ENCODE results near the gene DIS3L2.
A peak's percentile ranks its signal among the peaks of the same experiment; 100 is the strongest.

DNA sequence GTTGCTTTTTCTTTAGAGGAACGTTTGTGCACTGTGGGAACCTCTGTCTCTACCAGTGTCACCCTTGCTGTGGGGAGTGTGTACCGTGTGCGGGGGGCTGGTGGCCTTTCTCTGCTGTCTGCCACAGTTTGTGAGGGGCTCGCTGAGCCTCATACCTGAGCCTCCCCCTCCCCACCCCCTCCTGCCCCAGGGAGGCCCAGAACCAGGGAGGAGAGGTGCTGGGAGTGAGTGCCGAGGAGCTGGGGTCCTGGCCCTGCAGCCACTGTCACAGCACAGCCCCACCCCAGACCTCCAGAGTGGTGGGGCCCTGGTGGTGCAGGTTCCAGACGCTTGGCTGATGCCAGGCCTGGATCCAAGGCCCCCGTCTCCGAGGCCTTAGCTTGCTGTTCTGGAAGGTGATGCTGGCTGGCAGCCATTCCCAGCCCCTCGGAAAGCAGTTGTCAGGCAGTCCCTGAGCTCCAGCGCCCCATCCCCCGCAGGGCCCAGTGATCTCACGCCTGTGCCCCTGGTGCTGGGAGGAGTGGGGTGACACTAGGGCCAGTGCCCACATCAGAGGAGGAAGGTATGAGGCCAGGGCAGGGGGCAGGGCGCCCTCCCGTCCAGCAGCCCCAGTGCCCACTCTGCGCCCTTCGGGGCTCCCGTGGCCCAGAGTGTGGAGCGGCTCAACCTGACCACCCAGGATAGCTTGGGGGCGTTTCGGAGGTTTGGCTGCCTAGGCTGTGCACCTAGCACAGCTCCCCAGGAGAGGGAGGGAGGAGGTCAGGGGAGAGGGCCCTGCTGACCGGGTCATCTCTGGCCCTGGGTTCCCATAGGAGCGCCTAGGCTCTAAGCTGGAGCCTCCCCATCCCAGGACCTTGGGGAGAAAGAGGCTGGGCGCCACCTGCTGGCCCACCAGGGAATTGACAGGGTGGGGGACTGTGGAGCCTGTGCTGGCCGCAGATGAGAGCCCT, 364.1 kb downstream of the DIS3L2 start:
- TF ChIP-seq ZNF416 (CRISPR knock-in tag; IDR thresholded peaks at IDR 0.05) (no peak), ZNF232 (CRISPR knock-in tag; IDR thresholded peaks at IDR 0.05) (no peak), NFATC4 (CRISPR knock-in tag; IDR thresholded peaks at IDR 0.05) (no peak), MYBL2 (CRISPR knock-in tag; IDR thresholded peaks at IDR 0.05) (no peak), GTF2I (CRISPR knock-in tag; conservative IDR thresholded peaks at IDR 0.05) (no peak), SP1 (CRISPR knock-in tag; conservative IDR thresholded peaks at IDR 0.05) (no peak), NR1H2 (CRISPR knock-in tag; IDR thresholded peaks at IDR 0.05) (no peak)
- TF ChIP-seq, protein P1, sequence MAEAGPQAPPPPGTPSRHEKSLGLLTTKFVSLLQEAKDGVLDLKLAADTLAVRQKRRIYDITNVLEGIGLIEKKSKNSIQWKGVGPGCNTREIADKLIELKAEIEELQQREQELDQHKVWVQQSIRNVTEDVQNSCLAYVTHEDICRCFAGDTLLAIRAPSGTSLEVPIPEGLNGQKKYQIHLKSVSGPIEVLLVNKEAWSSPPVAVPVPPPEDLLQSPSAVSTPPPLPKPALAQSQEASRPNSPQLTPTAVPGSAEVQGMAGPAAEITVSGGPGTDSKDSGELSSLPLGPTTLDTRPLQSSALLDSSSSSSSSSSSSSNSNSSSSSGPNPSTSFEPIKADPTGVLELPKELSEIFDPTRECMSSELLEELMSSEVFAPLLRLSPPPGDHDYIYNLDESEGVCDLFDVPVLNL (CRISPR knock-in tag; IDR thresholded peaks at IDR 0.05; ENCODE audit: borderline replicate concordance, low read depth) = no peak
- TF ChIP-seq, protein P2, sequence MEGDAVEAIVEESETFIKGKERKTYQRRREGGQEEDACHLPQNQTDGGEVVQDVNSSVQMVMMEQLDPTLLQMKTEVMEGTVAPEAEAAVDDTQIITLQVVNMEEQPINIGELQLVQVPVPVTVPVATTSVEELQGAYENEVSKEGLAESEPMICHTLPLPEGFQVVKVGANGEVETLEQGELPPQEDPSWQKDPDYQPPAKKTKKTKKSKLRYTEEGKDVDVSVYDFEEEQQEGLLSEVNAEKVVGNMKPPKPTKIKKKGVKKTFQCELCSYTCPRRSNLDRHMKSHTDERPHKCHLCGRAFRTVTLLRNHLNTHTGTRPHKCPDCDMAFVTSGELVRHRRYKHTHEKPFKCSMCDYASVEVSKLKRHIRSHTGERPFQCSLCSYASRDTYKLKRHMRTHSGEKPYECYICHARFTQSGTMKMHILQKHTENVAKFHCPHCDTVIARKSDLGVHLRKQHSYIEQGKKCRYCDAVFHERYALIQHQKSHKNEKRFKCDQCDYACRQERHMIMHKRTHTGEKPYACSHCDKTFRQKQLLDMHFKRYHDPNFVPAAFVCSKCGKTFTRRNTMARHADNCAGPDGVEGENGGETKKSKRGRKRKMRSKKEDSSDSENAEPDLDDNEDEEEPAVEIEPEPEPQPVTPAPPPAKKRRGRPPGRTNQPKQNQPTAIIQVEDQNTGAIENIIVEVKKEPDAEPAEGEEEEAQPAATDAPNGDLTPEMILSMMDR (IDR thresholded peaks at IDR 0.05) = peak; percentile 88
- TF ChIP-seq, protein P3, sequence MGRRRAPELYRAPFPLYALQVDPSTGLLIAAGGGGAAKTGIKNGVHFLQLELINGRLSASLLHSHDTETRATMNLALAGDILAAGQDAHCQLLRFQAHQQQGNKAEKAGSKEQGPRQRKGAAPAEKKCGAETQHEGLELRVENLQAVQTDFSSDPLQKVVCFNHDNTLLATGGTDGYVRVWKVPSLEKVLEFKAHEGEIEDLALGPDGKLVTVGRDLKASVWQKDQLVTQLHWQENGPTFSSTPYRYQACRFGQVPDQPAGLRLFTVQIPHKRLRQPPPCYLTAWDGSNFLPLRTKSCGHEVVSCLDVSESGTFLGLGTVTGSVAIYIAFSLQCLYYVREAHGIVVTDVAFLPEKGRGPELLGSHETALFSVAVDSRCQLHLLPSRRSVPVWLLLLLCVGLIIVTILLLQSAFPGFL (CRISPR knock-in tag; IDR thresholded peaks at IDR 0.05; ENCODE audit: borderline replicate concordance) = no peak
- TF ChIP-seq, protein P4, sequence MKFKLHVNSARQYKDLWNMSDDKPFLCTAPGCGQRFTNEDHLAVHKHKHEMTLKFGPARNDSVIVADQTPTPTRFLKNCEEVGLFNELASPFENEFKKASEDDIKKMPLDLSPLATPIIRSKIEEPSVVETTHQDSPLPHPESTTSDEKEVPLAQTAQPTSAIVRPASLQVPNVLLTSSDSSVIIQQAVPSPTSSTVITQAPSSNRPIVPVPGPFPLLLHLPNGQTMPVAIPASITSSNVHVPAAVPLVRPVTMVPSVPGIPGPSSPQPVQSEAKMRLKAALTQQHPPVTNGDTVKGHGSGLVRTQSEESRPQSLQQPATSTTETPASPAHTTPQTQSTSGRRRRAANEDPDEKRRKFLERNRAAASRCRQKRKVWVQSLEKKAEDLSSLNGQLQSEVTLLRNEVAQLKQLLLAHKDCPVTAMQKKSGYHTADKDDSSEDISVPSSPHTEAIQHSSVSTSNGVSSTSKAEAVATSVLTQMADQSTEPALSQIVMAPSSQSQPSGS (CRISPR knock-in tag; IDR thresholded peaks at IDR 0.05; ENCODE audit: borderline replicate concordance, low read depth) = no peak
- TF ChIP-seq, protein P5, sequence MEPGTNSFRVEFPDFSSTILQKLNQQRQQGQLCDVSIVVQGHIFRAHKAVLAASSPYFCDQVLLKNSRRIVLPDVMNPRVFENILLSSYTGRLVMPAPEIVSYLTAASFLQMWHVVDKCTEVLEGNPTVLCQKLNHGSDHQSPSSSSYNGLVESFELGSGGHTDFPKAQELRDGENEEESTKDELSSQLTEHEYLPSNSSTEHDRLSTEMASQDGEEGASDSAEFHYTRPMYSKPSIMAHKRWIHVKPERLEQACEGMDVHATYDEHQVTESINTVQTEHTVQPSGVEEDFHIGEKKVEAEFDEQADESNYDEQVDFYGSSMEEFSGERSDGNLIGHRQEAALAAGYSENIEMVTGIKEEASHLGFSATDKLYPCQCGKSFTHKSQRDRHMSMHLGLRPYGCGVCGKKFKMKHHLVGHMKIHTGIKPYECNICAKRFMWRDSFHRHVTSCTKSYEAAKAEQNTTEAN (CRISPR knock-in tag; IDR thresholded peaks at IDR 0.05) = no peak

Measured in WTC11 (cell line).